ENCODE data around the gene POFUT2.

- TF ChIP-seq CREB5 (CRISPR knock-in tag; IDR thresholded peaks at IDR 0.05; ENCODE audit: low read depth) (no peak), ZC3H10 (CRISPR knock-in tag; IDR thresholded peaks at IDR 0.05) (no peak), RARB (CRISPR knock-in tag; IDR thresholded peaks at IDR 0.05) (no peak), PATZ1 (CRISPR knock-in tag; IDR thresholded peaks at IDR 0.05; ENCODE audit: borderline replicate concordance) (no peak), TCF4 (CRISPR knock-in tag; IDR thresholded peaks at IDR 0.05; ENCODE audit: borderline replicate concordance) (no peak), OSR1 (CRISPR knock-in tag; IDR thresholded peaks at IDR 0.05) (no peak), ISL1 (CRISPR knock-in tag; IDR thresholded peaks at IDR 0.05) (no peak), ZFP30 (CRISPR knock-in tag; IDR thresholded peaks at IDR 0.05) (no peak), ZFP3 (CRISPR knock-in tag; IDR thresholded peaks at IDR 0.05) (no peak)
These were observed 61.9 kb downstream of the POFUT2 start for GRCh38 chr21:45225741-45226327.
